Type B pancreatic cell (in vitro differentiated cells): Measurements from ENCODE around the gene PHAF1. TPM values are rescaled to one million over a fixed set of nuclear protein-coding genes. Genes with fewer than 3 reads are reported as not detected.

ENCODE experiments used
- DNase-seq: peaks from one replicate; pipeline ENCODE4 v3.0.0; 2021; ENCODE audit warnings: mixed read lengths; ENCODE audit not compliant: unreplicated experiment; ENCODE audit errors: extremely low spot score
- H3K27ac Mint-ChIP-seq: 2 replicates; pipeline ENCODE4 v1.8.0; 2021; ENCODE audit warnings: mild to moderate bottlenecking, mixed read lengths
- H3K27me3 Mint-ChIP-seq: 2 replicates; pipeline ENCODE4 v1.8.0; 2021; ENCODE audit warnings: mixed read lengths
- H3K36me3 Mint-ChIP-seq: 2 replicates; pipeline ENCODE4 v1.8.0; 2021; ENCODE audit warnings: mixed read lengths
- H3K4me1 Mint-ChIP-seq: one replicate; pipeline ENCODE4 v1.8.0; 2021; ENCODE audit warnings: mixed read lengths; ENCODE audit not compliant: unreplicated experiment
- H3K4me3 Mint-ChIP-seq: 2 replicates; pipeline ENCODE4 v1.8.0; 2021; ENCODE audit warnings: mild to moderate bottlenecking, mixed read lengths
- H3K9me3 Mint-ChIP-seq: 2 replicates; pipeline ENCODE4 v1.8.0; 2021; ENCODE audit warnings: mixed read lengths
- CTCF ChIP-seq: fragments of 200-600 bp; sonication (generic); conservative IDR thresholded peaks from 2 replicates; pipeline ENCODE4 v1.5.0; 2021; ENCODE audit warnings: antibody characterized with exemption, mild to moderate bottlenecking
- total RNA-seq: library from RNA; stranded (reverse); gene quantifications from 2 replicates; pipeline ENCODE4 v1.2.1, GENCODE V29; 2021; ENCODE audit warnings: low replicate concordance

The PHAF1 gene
- total RNA-seq, 1 donor from 2014 or later, result 22.8 TPM

- DNase-seq, result no peak
- H3K27me3 Mint-ChIP-seq, result no peaks in the 10 kb centered on the region
- H3K27ac Mint-ChIP-seq, result no peak overlapping the region
Observed at GRCh38 chr16:67077871-67078270, 31.9 kb upstream of the PHAF1 start.

GRCh38 chr16:67082100-67082499 is 27.6 kb upstream of the PHAF1 start:
- TF ChIP-seq CTCF, result no peak
- Mint-ChIP-seq H3K36me3 (peaks cover 3% of the 10 kb centered on the region), H3K9me3 (no peaks in the 10 kb centered on the region), H3K27me3 (no peaks in the 10 kb centered on the region), H3K4me1 (peaks cover 4% of the 10 kb centered on the region), H3K4me3 (no peak overlapping the region), H3K27ac (no peak overlapping the region)
- no peak for DNase-seq

More at GRCh38 chr16:67077871-67078270, 31.9 kb upstream of the PHAF1 start:
- no peaks in the 10 kb centered on the region for H3K4me1 Mint-ChIP-seq
- H3K4me3 Mint-ChIP-seq, result no peak overlapping the region
- peaks cover 3% of the 10 kb centered on the region for H3K36me3 Mint-ChIP-seq
- H3K9me3 Mint-ChIP-seq, result no peaks in the 10 kb centered on the region
- TF ChIP-seq CTCF, result no peak

GRCh38 chr16:67082891-67083290 is 26.9 kb upstream of the PHAF1 start:
- H3K36me3 Mint-ChIP-seq, result peaks cover 3% of the 10 kb centered on the region
- DNase-seq, result no peak
- peaks cover 8% of the 10 kb centered on the region for H3K4me1 Mint-ChIP-seq
- no peaks in the 10 kb centered on the region for H3K27me3 Mint-ChIP-seq
- H3K9me3 Mint-ChIP-seq, result no peaks in the 10 kb centered on the region
- no peak overlapping the region for H3K4me3 Mint-ChIP-seq
- no peak overlapping the region for H3K27ac Mint-ChIP-seq
- TF ChIP-seq CTCF, result no peak

GRCh38 chr16:67084345-67085028 is 25.3 kb upstream of the PHAF1 start:
- no peak overlapping the region for H3K27ac Mint-ChIP-seq
- no peaks in the 10 kb centered on the region for H3K36me3 Mint-ChIP-seq
- TF ChIP-seq CTCF, result no peak
- no peak for DNase-seq
- no peak overlapping the region for H3K4me3 Mint-ChIP-seq
- H3K9me3 Mint-ChIP-seq, result no peaks in the 10 kb centered on the region
- H3K27me3 Mint-ChIP-seq, result no peaks in the 10 kb centered on the region
- peaks cover 15% of the 10 kb centered on the region for H3K4me1 Mint-ChIP-seq

- Mint-ChIP-seq H3K4me1 (peaks cover 20% of the 10 kb centered on the region), H3K36me3 (no peaks in the 10 kb centered on the region), H3K9me3 (no peaks in the 10 kb centered on the region), H3K27me3 (no peaks in the 10 kb centered on the region), H3K27ac (no peak overlapping the region), H3K4me3 (no peak overlapping the region)
- no peak for TF ChIP-seq CTCF
- DNase-seq, result no peak
Observed at GRCh38 chr16:67086822-67087221, 22.9 kb upstream of the PHAF1 start.

- H3K9me3 Mint-ChIP-seq, result no peaks in the 10 kb centered on the region
- no peak overlapping the region for H3K27ac Mint-ChIP-seq
- no peak for DNase-seq
- H3K4me3 Mint-ChIP-seq, result no peak overlapping the region
- H3K27me3 Mint-ChIP-seq, result no peaks in the 10 kb centered on the region
- H3K4me1 Mint-ChIP-seq, result peaks cover 24% of the 10 kb centered on the region
- TF ChIP-seq CTCF, result no peak
- no peaks in the 10 kb centered on the region for H3K36me3 Mint-ChIP-seq
Observed at GRCh38 chr16:67087291-67087690, 22.4 kb upstream of the PHAF1 start.
